ENCODE data around the gene MSANTD1.

GRCh38 chr4:3299976-3300671, 51.2 kb downstream of the MSANTD1 start:
- TF ChIP-seq CTCF (IDR thresholded peaks at IDR 0.05) (no peak), POLR2A (IDR thresholded peaks at IDR 0.05) (no peak), POLR2AphosphoS5 (IDR thresholded peaks at IDR 0.05) (no peak)

Data from suprapubic skin (tissue), 4 donors.